ENCODE measurements around the gene GAS2L1.

- TF ChIP-seq CSDC2 (CRISPR knock-in tag; IDR thresholded peaks at IDR 0.05), result no peak
- TF ChIP-seq OSR1 (CRISPR knock-in tag; IDR thresholded peaks at IDR 0.05), result no peak
- TF ChIP-seq, protein P1, sequence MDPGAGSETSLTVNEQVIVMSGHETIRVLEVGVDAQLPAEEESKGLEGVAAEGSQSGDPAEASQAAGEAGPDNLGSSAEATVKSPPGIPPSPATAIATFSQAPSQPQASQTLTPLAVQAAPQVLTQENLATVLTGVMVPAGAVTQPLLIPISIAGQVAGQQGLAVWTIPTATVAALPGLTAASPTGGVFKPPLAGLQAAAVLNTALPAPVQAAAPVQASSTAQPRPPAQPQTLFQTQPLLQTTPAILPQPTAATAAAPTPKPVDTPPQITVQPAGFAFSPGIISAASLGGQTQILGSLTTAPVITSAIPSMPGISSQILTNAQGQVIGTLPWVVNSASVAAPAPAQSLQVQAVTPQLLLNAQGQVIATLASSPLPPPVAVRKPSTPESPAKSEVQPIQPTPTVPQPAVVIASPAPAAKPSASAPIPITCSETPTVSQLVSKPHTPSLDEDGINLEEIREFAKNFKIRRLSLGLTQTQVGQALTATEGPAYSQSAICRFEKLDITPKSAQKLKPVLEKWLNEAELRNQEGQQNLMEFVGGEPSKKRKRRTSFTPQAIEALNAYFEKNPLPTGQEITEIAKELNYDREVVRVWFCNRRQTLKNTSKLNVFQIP (CRISPR knock-in tag; IDR thresholded peaks at IDR 0.05; ENCODE audit: borderline replicate concordance, low read depth), result no peak
- TF ChIP-seq, protein P2, sequence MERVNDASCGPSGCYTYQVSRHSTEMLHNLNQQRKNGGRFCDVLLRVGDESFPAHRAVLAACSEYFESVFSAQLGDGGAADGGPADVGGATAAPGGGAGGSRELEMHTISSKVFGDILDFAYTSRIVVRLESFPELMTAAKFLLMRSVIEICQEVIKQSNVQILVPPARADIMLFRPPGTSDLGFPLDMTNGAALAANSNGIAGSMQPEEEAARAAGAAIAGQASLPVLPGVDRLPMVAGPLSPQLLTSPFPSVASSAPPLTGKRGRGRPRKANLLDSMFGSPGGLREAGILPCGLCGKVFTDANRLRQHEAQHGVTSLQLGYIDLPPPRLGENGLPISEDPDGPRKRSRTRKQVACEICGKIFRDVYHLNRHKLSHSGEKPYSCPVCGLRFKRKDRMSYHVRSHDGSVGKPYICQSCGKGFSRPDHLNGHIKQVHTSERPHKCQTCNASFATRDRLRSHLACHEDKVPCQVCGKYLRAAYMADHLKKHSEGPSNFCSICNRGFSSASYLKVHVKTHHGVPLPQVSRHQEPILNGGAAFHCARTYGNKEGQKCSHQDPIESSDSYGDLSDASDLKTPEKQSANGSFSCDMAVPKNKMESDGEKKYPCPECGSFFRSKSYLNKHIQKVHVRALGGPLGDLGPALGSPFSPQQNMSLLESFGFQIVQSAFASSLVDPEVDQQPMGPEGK (CRISPR knock-in tag; IDR thresholded peaks at IDR 0.05; ENCODE audit: borderline replicate concordance), result no peak
- TF ChIP-seq BACH2 (CRISPR knock-in tag; IDR thresholded peaks at IDR 0.05; ENCODE audit: borderline replicate concordance), result no peak
- TF ChIP-seq RARB (CRISPR knock-in tag; IDR thresholded peaks at IDR 0.05), result no peak
- TF ChIP-seq ARNTL (CRISPR knock-in tag; IDR thresholded peaks at IDR 0.05; ENCODE audit: borderline replicate concordance, low read depth), result no peak
- TF ChIP-seq ZFP3 (CRISPR knock-in tag; IDR thresholded peaks at IDR 0.05), result no peak
- TF ChIP-seq ZC3H10 (CRISPR knock-in tag; IDR thresholded peaks at IDR 0.05), result no peak
- TF ChIP-seq CSRNP3 (CRISPR knock-in tag; IDR thresholded peaks at IDR 0.05), result no peak
- TF ChIP-seq, protein P3, sequence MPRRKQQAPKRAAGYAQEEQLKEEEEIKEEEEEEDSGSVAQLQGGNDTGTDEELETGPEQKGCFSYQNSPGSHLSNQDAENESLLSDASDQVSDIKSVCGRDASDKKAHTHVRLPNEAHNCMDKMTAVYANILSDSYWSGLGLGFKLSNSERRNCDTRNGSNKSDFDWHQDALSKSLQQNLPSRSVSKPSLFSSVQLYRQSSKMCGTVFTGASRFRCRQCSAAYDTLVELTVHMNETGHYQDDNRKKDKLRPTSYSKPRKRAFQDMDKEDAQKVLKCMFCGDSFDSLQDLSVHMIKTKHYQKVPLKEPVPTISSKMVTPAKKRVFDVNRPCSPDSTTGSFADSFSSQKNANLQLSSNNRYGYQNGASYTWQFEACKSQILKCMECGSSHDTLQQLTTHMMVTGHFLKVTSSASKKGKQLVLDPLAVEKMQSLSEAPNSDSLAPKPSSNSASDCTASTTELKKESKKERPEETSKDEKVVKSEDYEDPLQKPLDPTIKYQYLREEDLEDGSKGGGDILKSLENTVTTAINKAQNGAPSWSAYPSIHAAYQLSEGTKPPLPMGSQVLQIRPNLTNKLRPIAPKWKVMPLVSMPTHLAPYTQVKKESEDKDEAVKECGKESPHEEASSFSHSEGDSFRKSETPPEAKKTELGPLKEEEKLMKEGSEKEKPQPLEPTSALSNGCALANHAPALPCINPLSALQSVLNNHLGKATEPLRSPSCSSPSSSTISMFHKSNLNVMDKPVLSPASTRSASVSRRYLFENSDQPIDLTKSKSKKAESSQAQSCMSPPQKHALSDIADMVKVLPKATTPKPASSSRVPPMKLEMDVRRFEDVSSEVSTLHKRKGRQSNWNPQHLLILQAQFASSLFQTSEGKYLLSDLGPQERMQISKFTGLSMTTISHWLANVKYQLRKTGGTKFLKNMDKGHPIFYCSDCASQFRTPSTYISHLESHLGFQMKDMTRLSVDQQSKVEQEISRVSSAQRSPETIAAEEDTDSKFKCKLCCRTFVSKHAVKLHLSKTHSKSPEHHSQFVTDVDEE (CRISPR knock-in tag; IDR thresholded peaks at IDR 0.05), result no peak
- TF ChIP-seq SNAI2 (CRISPR knock-in tag; IDR thresholded peaks at IDR 0.05), result no peak
- TF ChIP-seq ZNF70 (CRISPR knock-in tag; IDR thresholded peaks at IDR 0.05), result no peak
Observed at GRCh38 chr22:29291215-29291614, 15.2 kb upstream of the GAS2L1 start.
